HG03135 (cell line): ENCODE data around the gene GCNT4.
"Not testable (repeated sequence)": the region's sequence is repeated elsewhere in the genome, so short reads cannot be mapped to it uniquely, and the experiment has no call there.

ENCODE experiments used
- ATAC-seq: cut with Tn5 transposase; IDR thresholded peaks from one replicate; pipeline ENCODE4 v1.9.1; 2021; ENCODE audit warnings: mild to moderate bottlenecking, moderate library complexity; ENCODE audit not compliant: unreplicated experiment

Gene GCNT4, protein sequence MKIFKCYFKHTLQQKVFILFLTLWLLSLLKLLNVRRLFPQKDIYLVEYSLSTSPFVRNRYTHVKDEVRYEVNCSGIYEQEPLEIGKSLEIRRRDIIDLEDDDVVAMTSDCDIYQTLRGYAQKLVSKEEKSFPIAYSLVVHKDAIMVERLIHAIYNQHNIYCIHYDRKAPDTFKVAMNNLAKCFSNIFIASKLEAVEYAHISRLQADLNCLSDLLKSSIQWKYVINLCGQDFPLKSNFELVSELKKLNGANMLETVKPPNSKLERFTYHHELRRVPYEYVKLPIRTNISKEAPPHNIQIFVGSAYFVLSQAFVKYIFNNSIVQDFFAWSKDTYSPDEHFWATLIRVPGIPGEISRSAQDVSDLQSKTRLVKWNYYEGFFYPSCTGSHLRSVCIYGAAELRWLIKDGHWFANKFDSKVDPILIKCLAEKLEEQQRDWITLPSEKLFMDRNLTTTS

DNA sequence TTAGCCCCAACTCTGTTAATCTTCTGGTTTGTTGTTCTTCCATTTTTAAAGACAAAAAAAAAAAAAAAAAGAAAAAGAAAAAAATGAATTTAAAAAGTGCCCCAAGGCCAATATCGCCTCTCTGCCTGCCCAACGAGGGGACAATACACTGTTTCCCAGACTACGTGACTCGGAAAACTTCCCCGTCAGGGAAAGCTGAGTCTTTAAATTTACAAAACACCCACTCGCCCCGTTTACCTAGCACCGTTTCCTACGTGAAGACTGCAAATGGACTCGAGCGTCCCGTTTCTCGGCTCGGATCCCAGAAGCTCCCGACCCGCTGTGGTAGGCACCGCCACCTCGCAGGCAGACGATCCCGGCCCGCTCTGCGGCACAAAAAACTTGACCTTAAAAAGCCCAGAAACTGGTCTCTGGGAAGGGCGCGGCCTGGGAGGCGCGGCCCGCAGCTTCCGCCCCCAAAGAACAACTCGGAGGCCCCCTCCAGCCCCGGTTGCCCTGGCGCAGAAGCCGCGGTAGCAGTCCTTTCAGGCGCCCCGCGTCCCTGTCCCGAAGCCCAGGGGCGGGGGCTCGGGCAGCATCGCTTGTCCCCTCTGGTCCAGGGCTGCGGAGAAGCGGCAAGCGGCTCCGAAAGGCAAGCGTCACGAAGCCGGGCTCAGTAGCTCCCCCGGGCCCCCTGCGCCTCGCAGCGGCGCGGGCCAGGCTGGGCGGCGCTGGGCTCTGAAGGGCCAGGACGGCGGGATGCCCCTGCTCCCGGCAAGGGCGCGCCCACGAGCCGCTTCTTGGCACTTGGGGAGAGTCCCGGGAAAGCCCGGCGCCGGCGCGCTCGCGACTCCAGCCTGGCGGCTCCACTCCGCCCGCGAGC lies at the start of gene GCNT4:
Gene GCNT4, minus strand, starts transcription at position 367 of the 862 bp plus-strand sequence. CDS start 22,521 bp downstream, outside the sequence.
- no peak for ATAC-seq

DNA sequence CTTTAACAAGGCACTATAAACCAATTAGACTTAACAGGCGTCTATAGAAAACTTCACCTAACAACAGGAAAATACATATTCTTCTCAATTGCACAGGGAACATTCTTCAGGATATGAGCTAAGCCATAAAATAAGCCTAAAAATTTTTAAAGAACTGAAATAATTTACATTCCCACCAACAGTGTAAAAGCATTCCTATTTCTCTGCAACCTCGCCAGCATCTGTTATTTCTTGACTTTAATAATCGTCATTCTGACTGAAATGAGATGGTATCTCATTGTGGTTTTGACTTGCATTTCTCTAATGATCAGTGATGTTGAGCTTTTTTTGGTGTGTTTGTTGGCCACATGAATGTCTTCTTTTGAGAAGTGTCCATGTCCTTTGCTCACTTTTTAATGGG lies 43.6 kb upstream of the GCNT4 start:
- ATAC-seq, result not testable (repeated sequence)

DNA sequence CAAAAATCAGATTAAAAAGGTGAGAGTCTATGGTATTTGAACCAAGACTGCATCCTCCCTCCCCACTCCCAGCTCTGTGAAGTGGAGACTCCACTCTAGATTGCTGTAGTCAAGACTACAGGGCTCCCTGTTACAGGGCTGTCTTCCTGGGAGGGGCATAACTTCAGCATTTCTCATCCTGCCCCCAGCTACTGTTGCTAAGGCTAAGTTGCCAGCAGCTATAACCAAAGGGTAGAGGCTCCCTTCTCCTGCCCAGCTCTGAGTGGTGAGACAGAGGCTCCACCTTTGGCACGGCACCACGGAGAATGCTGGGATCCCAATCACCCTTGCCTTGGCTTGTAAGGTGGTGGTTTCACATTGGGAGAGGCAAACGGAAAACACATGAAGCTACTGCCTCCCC lies 39.2 kb upstream of the GCNT4 start:
- no peak for ATAC-seq

DNA sequence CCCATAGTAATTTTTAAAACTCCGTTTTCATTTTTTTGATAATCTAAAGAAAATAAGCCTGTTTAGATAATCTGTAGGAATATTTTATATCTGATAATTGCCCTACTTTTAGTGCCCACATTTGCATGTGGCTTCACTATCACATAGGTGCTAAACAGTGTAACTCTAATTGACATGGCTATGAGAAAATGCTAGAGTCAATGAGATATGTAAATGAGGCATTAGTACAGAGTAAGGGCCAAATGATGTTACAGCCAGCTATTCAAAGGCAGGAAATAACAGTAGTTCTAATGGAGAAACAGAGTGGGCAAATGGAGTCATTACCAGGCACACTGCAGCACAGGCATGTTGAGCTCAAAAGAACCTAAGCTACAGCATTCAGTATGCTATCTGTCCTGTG lies 37.3 kb upstream of the GCNT4 start:
- ATAC-seq, result no peak

DNA sequence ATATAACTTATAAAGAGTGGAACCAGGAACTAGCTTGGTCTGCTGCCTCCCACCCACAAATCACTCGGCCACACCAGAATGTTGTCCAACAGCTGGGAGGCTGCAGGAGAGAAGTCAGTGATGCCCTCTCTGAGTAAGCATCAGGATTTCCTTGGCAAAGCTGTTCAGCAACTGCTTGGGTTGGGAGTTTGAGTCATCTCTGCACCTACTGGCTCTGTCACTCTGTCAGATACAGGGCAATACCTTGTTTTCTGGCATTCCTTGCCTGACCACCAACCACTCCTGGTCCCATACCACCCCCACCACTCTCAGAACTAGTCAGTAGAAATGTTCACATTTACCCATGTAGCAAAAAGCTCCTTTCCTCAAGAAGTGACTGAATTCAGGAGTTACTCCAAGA lies 36.8 kb upstream of the GCNT4 start:
- ATAC-seq, result no peak

DNA sequence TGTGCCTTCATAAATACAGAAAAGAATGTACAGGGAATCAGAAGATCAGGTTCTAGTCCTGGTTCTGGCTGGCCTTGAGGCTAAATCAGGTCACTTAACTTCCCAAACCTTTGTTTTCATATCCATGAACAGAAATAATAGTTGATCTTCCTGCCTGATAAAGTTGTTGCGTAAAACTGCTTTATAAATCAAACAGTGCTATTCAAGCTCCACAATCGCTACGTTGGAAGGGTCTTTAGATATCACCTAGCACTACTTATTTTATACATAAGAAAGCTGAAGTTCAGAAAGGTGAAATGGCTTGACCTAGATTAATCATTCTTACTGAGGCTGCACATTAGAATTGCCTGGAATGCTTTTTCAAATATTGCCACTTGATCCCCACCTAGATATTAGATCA lies 36.3 kb upstream of the GCNT4 start:
- no peak for ATAC-seq

DNA sequence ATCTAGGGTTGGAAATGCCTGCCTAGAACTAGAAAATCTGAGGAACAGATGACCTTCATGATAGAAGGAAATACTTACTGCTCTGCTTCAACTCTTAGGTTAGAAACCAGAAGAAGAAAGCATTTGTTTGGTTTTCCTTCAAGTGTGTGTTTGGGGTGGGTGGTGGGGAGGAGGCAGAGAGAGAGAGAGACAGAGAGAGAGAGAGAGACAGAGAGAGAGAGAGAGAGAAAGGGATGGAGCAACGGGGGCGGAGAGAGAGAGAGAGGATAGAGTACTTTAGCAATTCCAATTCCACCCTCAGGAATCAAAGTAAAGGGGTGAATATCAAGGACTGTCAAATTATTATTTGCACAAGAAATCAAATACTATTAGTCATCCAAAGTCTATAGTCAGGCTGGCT lies 29.2 kb upstream of the GCNT4 start:
- ATAC-seq, result no peak

DNA sequence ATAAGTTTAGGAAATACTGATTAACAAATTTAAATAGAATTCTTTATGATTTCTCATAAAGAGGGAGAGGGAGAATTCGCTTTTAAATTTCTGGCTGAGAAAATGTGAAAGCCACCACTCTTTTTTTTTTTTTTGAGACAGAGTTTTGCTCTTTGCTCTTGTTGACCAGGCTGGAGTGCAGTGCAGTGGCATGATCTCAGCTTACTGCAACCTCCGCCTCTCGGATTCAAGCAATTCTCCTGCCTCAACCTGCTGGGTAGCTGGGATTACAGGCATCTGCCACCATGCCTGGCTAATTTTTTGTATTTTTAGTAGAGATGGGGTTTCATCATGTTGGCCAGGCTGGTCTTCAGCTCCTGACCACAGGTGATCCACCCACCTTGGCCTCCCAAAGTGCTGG lies 27.0 kb upstream of the GCNT4 start:
- ATAC-seq, result not testable (repeated sequence)

DNA sequence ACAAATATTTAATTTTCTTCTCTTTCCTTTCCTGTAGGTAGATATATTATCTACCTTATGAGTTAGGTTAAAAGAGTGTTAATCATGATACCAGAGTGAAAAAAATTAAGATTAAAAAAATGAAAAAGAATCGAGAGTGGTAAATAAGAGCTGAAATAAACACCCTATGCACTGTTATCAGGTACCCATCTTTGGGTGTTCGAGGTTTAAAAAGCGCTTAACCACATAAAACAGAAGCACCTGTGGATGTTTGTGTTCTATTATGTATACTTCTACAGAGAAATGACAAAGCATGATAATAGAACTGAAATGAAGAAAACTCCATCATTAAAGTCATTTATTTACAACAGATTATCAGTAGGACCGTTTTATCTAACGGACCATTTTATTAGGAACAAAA lies 25.7 kb upstream of the GCNT4 start:
- no peak for ATAC-seq

DNA sequence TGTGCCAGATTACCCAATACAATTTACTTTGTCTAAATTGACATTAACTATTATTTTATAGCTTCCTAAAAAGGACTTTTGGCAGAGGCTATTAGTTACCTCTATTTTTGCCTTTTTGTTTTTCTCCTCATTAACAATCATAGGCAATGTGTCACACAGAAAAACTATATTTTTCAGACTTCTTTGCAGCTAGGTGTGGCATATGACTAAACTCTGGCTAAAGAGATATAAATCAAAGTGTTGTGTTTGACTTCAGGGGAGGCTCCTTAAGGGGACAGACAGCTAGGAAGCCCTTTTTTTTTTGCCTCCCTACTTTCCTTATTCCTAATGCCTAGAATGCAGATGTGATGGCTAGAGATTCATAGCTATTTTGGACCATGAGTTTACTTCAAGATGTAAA lies 19.7 kb upstream of the GCNT4 start:
- ATAC-seq, result no peak

DNA sequence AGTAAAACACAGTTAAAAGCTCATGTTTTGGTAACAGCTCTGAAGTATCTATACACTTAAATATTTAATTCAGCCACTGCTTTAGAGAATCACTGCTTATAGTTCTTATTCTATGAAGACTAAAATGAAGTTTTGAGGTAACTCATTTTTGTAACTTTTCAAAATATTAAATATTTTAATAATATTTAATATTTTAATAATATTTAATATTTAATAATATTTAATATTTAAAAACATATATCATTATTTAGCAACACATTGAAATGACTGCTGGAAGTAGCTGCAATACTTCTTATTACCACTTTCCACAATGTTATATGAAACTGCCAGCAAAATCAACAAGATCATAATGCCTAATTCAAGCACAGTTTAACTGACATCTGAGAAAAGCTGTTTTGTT lies 18.7 kb upstream of the GCNT4 start:
- no peak for ATAC-seq

DNA sequence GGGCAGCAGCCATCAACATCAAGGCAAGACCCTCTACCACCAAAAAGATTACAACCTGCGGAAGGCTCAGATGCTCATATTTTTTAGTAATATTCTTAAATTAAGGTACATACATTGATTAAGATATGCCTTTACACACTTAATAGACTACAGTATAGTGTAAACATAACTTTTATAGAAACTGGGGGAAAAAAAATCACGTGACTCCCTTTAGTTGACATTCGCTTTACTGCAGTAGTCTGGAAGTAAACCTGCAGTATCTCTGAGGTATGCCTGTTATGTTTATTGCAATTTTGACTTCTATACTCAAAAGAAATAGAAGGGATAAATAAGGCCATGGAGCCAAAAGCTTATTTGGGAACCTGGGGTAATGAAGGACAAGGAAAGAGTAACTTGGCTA lies 15.1 kb upstream of the GCNT4 start:
- ATAC-seq, result no peak

DNA sequence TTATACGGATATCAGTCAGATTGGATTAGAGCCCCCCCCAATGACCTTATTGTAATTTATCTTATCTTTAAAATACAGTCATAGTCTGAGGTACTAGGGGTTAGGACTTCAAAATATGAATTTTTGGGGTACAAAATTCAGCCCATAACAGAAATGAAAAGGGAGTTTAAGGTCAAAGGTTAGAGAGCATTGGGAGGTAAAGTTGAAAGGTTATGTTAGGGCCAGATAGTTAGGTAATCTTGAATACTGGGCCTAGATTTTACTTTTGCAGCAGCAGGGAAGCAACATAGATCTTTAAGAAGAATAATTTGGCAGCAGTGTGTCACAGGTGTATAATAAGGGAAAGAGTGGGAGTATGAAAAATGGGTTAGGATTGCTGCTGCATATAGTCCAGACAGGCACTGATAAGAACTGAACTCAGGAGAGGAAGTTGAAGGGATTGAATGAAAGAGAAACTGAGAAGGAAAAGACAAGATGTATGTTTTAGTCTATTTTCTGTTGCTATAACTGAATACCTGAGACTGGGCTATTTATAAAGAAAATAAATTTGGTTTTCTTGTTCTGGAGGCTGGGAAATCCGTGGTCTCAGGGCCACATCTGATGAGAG lies 10.7 kb upstream of the GCNT4 start:
- no peak for ATAC-seq

DNA sequence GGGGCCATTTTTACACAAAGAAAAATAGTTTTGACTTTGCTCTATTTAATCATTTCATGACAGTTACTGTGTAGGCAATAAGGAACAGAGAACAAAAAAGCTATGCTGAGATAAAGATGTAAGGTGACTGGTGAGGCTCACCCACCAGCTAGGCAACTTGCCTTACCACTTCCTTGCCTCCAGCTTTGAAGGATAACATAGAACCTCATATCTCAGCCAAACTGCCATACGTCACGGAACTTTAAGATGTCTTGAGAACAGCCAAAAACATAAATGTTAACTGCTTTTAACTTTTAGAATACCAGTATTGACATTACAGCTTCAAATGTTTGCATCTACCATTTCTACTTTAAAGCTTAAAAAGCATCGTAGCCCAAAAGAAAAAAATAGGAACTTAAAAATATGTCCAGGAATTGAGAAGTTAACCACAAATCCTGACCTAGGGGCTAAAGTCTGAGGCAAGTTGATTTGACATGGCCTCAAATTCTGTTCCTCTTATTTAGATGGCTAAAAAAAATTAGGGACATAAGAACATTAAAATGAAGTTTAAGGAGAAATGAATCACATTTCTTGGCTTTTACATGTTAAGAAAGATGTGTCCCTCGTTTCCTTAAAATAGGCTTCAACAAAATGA lies 7.7 kb upstream of the GCNT4 start:
- no peak for ATAC-seq

DNA sequence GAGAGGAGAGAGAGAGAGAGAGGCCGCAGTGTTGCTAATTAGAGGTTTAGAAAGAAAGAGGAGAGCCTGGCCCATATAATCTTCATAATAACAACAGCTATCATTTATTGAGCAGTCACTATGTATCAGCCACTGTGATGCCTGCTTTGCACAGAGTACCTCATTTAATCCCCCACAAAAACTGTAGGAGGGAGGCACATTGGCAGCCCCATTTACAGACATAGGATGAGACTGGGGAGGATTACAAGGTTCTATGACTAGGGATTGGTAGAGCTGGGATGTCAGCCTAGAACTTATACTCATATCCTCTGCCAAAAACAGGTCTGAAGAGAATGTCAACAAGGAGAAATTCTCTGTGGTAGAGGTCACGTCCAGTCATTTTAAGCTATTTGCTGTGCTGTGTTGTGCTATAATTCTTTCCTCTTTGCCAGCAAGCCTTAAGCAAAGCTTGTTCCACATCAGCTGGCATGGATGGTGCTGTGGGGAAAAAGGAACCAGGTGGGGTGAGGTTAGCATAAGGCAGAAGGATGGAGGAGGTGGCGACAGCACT lies 6.7 kb upstream of the GCNT4 start:
- ATAC-seq, result no peak

DNA sequence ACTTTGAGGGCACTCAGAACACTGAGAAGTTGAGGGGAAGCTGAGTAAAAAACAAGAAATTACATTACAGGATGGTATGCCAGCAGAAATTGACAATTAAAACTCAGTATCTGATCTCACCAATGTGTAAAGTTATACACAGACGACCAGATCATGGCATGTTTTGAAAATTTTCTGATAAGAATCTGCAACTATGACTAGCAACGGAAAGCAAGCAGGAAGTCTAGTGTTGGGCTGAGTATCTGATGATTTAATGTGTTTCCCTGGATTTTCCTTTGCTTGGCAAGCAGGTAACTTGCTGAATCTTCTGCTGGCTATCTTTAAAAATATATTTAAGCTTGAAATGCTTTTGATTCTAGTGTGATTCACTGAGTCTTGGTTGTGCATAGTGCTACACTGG lies 5.2 kb upstream of the GCNT4 start:
- no peak for ATAC-seq

DNA sequence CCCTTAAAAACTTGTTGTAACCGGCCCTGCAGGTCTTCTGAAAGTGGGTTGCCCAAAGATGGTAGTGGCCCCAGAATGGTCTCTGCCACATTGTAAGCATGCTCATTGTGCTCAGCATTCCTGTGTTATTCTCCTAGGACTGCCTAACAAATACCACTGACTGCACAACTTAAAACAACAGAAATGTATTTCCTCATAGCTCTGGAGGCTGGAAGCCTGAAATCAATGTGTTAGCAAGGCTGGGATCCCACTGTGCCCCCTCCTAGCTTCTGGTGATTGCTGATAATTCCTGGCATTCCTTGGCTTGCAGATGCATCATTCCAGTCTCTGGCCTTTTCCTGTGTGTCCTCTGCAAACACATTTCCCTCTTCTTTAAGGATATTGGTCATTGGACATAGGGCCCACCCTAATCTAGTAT lies 3.4 kb upstream of the GCNT4 start:
- ATAC-seq, result no peak

DNA sequence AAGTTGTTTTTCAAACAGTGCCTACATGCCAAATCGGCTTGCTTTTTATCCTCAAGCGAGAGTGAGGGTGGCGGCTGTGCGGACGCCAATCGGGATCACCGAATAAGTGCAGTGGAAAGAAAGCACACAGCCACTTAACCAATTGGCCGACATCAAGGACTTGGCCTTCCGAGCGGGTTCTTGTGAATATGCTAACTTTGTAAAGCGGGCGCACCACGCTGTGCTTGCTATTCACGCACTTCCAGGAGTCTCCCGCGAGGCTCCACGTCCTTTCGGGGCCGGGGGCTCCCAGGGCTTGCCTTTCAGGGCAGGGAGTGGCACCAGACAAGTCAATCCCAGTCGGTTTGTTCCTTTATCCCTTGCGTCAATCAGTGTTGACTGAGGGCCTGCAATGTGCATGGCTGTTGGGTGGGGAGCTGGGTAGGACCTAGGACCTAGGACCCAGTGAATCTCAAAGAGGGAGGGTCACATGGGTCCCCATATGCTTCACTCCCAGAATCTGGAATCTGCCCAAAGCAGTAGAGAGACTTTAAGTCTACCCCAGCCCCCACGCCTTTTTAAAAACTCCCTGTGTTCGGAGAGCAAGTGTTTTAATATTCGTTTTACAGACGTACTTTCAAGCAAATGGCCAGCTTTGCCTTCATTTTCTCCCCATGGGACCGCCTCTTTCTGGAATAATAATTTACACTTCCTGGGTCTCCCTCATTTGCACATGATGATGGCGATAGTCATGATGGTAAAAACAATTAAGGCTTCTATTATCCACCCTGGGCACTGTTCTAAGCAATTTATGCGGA lies 2.0 kb upstream of the GCNT4 start:
- ATAC-seq, result no peak

DNA sequence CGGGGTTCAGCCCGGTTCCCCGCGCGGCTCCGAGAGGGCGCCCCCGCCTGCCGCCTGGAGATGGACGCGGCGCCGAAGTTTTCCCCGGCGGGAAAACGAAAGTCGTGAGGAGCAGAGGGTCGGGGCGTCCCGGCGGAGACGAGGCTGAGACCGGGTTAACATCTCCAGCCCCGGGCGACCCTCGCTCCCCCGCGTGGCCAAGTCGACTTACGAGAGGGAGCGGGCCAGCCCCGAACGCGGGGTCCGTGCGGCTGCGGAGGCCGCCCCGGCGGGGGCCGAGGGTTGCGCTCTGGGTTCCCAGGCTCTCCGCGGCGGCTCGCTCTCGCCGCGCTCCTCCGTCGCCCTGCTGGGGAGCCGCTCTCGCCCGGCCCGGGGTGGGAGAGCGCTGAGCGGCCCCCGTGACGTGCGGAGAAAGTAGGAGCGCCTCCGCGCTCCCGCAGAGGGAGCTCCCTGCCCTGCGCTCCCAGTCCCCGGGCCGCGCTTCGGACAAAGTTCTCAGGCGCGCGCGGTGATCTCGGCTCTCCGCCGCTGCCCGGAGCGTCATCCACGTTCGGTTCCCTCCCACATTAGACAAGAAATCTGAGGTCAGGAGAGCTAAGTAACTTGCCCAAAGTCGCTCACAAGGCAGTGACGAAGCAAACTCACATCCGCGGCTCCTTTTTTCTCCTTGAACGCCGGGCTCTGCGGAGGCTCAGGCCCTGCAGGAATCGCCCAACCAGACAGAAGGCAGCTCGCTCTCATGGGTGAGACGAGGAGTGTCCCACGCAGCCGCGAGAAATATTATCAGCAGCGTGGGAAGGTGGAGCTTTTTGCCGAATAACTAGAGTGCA lies 1.2 kb upstream of the GCNT4 start:
- ATAC-seq, result no peak
